Stimulated activated CD8-positive, alpha-beta memory T cell treated with anti-CD3 and anti-CD28 coated beads, Interleukin-15, amount 100 ng/mL, for 48 hours (primary cell): ENCODE data around the gene PLB1.
A peak's percentile ranks its signal among the peaks of the same experiment; 100 is the strongest.

Experiments used
- DNase-seq, 2 donors: peaks; one replicate each; pipeline ENCODE4 v3.0.0-alpha.2; 2020; ENCODE audit warnings: low read depth in 2 of 2

PLB1 gene

GRCh38 chr2:28613633-28614501 lies 118.0 kb downstream of the PLB1 start:
- DNase-seq = peak in 1 of 2 donors; percentile 34

DNA sequence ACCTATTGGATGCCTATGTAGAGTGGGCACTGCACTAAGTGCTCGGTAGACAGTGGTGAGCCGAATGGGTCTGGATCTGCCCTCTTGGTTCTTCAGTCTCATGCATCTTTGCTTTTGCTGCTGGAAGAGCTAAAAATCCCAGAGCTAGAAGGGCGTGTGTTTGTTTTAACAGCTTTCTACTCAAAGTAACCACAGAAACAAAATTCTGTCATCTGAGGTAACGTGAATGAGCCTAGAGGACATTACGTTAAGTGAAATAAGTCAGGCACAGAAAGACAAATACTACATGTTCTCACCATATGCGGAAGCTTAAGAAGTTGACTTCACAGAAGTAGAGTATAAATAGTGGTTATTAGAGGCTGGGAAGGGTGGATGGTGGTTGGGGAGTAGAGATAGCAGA lies 119.8 kb downstream of the PLB1 start:
- no peak for DNase-seq

- no peak for DNase-seq
Measured at GRCh38 chr2:28616396-28616999, 120.6 kb downstream of the PLB1 start.

DNA sequence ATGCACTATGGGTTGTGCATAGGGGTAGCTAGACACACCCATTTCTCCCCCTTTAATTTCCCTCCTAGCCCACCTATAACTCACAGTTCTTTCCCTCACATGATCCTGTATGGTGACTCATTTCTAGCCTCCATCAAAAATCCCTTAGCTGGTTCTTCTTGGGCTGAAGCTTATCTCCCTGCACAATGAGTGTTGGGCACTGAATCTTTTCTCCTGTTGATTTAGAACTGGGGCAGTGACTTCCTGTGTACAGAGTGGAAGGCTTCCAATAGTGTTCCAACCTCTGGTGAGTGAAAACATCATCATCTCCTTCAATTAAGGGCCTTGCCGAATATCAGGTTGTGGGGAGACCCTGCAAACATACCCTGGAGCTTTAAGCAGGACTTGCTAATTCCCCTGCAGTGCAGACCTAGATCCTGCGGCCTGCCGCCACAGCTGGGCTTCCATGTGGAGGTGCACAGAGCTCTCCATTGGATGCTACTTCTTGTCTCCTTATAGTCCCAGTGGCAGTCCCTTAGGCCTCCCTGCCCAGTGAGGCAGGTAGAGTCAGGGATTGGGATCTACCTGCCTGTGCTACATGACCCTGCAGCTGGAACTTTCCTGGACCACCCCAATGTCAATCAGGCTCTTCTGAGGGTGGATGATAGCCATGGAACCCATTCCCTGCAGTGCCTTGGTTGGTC lies 121.8 kb downstream of the PLB1 start:
- DNase-seq = no peak

DNA sequence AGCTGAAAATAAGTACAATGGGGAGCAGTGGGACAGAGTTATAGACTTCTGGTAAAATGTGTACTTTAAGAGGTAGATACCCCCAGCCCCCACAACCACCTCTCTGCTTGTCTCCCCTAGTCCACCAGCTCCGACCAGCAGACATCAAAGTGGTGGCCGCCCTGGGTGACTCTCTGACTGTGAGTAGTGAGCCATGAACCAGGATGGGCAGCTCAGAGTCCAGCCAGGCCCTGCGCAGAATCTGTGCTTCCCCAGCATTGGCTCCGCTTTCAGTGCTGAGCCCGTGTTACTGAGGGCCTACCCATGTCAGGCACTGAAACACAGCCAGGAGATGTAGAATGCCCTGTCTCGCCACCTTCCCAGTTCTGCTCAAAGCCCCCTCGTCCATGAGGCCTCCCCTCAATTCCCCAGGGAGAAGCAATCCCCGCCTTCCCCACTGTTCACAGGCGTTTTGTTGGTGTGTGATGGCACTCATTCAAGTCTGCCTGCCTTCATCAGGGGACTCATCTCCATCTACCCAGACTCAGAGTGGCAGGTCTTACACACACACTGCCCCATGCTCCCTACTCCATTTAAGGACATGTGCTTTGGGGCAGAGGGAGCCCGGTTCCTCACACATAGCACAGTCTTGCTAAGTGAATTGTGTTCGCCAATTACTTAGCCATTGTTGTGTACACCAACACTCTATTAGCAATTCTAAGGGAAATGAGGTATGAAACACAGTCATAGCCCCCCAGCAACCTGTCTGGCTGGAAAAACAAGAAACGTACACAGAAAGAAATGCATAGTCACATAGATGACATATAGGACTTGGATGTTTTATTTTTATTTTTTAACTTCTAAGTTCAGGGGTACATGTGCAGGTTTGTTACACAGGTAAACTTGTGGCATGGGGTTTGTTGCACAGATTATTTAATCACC lies 122.6 kb downstream of the PLB1 start:
- DNase-seq = no peak

- no peak for DNase-seq
Measured at GRCh38 chr2:28619213-28620196, 123.6 kb downstream of the PLB1 start.

GRCh38 chr2:28620291-28620793 lies 124.5 kb downstream of the PLB1 start:
- DNase-seq = no peak

- DNase-seq = no peak
Measured at GRCh38 chr2:28620801-28621171, 124.9 kb downstream of the PLB1 start.

- peak; percentile 44 to 50 for DNase-seq
Measured at GRCh38 chr2:28621172-28622100, 125.6 kb downstream of the PLB1 start.

- DNase-seq = no peak
Measured at GRCh38 chr2:28622101-28622499, 126.2 kb downstream of the PLB1 start.

- DNase-seq = no peak
Measured at GRCh38 chr2:28623582-28624405, 127.9 kb downstream of the PLB1 start.

DNA sequence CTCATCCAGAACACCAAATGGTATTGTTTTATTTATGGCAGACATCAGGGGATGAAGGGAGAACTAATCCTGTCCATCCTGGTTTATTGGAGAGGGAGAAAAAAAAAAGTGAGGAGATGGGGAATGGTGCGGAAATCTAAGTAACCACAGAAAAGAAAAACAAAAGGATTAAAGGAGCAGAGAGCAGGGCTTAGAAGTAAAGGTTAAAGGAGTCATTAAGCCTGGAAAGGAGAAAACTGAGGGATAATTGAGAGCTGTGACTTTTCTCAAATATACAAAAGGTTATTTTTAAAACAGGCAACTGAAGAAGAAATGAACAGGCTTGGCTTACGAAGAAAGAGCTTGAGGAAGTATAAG lies 128.6 kb downstream of the PLB1 start:
- no peak for DNase-seq

DNA sequence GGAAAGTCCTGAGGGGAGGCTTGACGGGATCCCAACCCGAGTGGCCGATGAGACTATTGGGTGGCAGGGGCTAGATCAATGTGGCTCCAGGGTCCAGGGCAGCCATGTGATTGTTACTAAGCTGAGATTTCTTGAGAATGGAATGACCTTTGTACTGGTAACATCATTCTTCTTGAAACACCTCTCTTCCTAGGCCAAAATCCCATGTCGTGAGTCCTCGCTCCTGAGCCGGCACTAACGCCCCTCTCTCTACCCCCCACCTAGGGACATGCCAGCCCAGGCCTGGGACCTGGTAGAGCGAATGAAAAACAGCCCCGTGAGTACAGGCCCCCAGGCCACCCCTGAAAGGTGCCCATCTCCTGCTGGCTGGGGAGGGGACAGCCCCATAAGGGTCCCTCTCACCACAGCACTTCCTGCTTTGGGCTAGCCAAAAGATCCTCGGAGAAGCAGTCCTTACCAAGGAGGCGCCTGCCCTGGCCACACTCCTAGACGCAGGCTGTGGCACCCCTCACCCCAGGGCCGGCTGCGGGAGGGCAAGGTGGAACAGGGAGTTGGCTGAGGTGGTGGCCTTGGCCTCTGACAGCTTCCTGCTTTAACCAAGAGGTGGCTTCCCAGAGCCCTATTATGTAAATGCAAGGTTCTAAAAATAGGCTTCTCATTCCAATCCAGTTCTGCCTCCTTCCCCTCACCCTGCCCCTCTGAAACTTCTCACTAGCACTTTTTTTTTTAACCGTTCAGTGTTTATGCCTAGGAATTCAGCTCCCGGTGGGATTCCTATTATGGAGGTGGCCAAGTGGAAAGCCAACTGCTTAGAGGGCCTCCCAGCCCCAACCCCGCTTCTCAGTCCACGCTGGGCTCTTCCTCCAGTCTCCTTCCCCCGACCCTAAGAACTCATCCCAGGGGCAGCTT lies 129.2 kb downstream of the PLB1 start:
- peak; percentile 57 to 70 for DNase-seq

DNA sequence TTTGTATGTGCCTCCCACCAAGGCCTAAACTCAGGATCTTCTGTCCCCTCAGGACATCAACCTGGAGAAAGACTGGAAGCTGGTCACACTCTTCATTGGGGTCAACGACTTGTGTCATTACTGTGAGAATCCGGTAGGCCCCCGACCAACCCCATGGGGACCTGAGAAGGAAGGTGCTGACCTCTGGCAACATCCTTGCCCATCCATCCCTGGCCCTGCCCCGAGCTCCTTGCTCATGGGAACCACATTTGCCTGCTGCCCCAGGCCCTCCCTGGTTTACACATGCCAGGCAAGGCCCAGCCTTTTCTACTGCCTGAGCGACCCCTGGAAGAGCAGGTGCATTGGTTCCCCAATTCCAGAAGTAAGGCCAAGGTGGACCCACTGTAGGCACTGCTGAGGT lies 130.5 kb downstream of the PLB1 start:
- DNase-seq = no peak

DNA sequence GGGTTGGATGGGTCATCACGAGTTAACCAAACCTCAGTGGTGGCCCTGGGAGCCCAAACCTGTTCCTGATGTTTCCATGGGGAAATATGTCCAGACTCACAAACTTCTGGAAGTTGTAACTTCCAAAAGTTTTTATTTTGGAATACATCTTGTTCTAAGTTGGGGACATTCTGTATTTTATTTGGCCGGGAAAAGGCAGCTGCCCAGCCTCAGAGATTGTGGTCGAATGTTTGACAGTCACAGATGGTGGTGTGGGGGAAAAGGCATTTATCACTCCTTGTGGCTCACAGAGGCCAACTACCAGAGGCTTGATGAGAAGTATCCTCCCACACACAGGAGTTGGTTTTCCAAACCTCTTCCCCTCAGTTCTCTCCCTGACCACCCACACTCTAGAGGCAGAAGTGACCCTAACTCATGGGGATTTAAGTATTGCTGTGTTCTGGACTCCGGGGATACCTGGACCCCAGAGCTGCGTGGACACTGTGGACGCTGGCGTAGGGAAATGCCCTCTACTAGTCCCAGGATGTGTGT lies 131.1 kb downstream of the PLB1 start:
- no peak for DNase-seq

GRCh38 chr2:28627722-28628480 lies 132.0 kb downstream of the PLB1 start:
- DNase-seq = no peak
